ENCODE measurements around the gene PRRX2. TPM values are rescaled to one million over a fixed set of nuclear protein-coding genes. Genes with fewer than 3 reads are reported as not detected.

The PRRX2 gene
- total and polyA plus RNA-seq, 9 of the 15 experiments (the other 6 are each of a cell fraction or from before 2014, with no cell fraction given) = 0.21 TPM; not detected in 8

- no peak for DNase-seq (ENCODE audit: extremely low read depth in 1 of 4, low spot score in 3 of 4)
- no peak overlapping the region for H3K4me3 ChIP-seq
- no TSS peak for BruUV-seq (replicated peaks)
- no peaks in the 10 kb centered on the region for H4K20me1 ChIP-seq (replicated peaks; ENCODE audit: control insufficient read depth, insufficient read depth, low read length)
- H3K27me3 ChIP-seq (ENCODE audit: control insufficient read depth in 2 of 2, insufficient read depth in 2 of 2, low read length in 2 of 2) = peaks cover 14 to 37% of the 10 kb centered on the region in 2 experiments
- intact Hi-C loops (cut with micrococcal nuclease) (loop anchor here (2.0 to 5.0 kb wide), 4 partner anchors 57 to 1429 kb away; partner anchors contain the start of gene ASB6), in situ Hi-C loops (cut with MboI) (no loop called here)
- no peak for ATAC-seq
- FAIRE-seq = no peak
- POLR2A ChIA-PET = interaction anchor here (0.6 to 4.7 kb wide), 8 partner anchors 10 to 1448 kb away, joined by 3 to 23 read pairs (median 4); no protein-coding TSS in a partner anchor
- WGBS (ENCODE audit: insufficient coverage, low coverage, missing lambda C conversion rate) = 15% methylated on average over 10 of the region's 10 CpGs
- no peaks in the 10 kb centered on the region for H3K79me2 ChIP-seq (ENCODE audit: control insufficient read depth, insufficient read depth, low read length)
- no peaks in the 10 kb centered on the region for H3K9me1 ChIP-seq (ENCODE audit: control insufficient read depth, insufficient read depth, low read length)
- H3K9ac ChIP-seq (ENCODE audit: insufficient read depth in 1 of 2, low read depth in 2 of 2, low read length in 2 of 2) = no peak overlapping the region
- no peak overlapping the region for H3K27ac ChIP-seq (ENCODE audit: extremely low read depth, low read depth, low read length)
- H3K4me2 ChIP-seq (ENCODE audit: insufficient read depth, low read length) = no peak overlapping the region
- H3K9me3 ChIP-seq (replicated peaks; ENCODE audit: control insufficient read depth, insufficient read depth, low read depth, low read length) = no peaks in the 10 kb centered on the region
- H3K4me1 ChIP-seq (replicated peaks in 1 of 2; ENCODE audit: control insufficient read depth in 2 of 2, insufficient read depth in 2 of 2, low read length in 2 of 2) = peaks cover 2 to 25% of the 10 kb centered on the region in 2 experiments; a peak in 4 of 5 replicates
- TF ChIP-seq KDM2B (CRISPR knock-in tag; IDR thresholded peaks at IDR 0.05) = no peak
- no peak for TF ChIP-seq ZNF76 (CRISPR knock-in tag; IDR thresholded peaks at IDR 0.05; ENCODE audit: borderline replicate concordance)
- TF ChIP-seq GABPA (tag; conservative IDR thresholded peaks at IDR 0.05; ENCODE audit: low read depth) = no peak
- no peak for TF ChIP-seq ZNF707 (CRISPR knock-in tag; conservative IDR thresholded peaks at IDR 0.05)
- TF ChIP-seq ATF2 (CRISPR knock-in tag; IDR thresholded peaks at IDR 0.05) = no peak
- no peak for TF ChIP-seq ZNF324 (CRISPR knock-in tag; IDR thresholded peaks at IDR 0.05)
- TF ChIP-seq ZSCAN29 (IDR thresholded peaks at IDR 0.05) = no peak
- no peak for TF ChIP-seq ZNF140 (CRISPR knock-in tag; IDR thresholded peaks at IDR 0.05)
- TF ChIP-seq RBM34 (IDR thresholded peaks at IDR 0.05; ENCODE audit: borderline replicate concordance, insufficient read depth, low read length) = no peak
- TF ChIP-seq KLF13 (tag; IDR thresholded peaks at IDR 0.05; ENCODE audit: borderline replicate concordance, low read depth) = no peak
- no peak for TF ChIP-seq ZNF3 (CRISPR knock-in tag; IDR thresholded peaks at IDR 0.05)
- TF ChIP-seq MIER1 (IDR thresholded peaks at IDR 0.05; ENCODE audit: low read depth) = no peak
- TF ChIP-seq NCOR1 (IDR thresholded peaks at IDR 0.05) = no peak
- no peak for TF ChIP-seq MAX (CRISPR knock-in tag; IDR thresholded peaks at IDR 0.05)
- no peak for TF ChIP-seq ZNF280B (CRISPR knock-in tag; IDR thresholded peaks at IDR 0.05)
- no peak for TF ChIP-seq RBM39 (optimal IDR thresholded peaks at IDR 0.05; ENCODE audit: low read depth, low read length)
- no peak for TF ChIP-seq CBFA2T2 (conservative IDR thresholded peaks at IDR 0.05)
- CTCF ChIA-PET (ENCODE audit: low intra/inter-chr PET ratio) = interaction anchor here (0.6 to 3.1 kb wide), 5 partner anchors 11 to 64 kb away, joined by 3 to 46 read pairs (median 5); no protein-coding TSS in a partner anchor
- H2AFZ ChIP-seq (ENCODE audit: low read depth, low read length) = no peak overlapping the region
- no peaks in the 10 kb centered on the region for H3K36me3 ChIP-seq (ENCODE audit: control insufficient read depth, insufficient read depth, low read length)
Measured at GRCh38 chr9:129725795-129726251, 60.4 kb downstream of the PRRX2 start.

Data from K562 (cell line).